Glomerular endothelial cell (primary cell): ENCODE measurements around the gene CLIP2. TPM values are rescaled to one million over a fixed set of nuclear protein-coding genes. Genes with fewer than 3 reads are reported as not detected.

Source experiments
- total RNA-seq: library from RNA; depleted of rRNA; stranded (reverse); fragments of >200 nt; gene quantifications from 2 replicates; pipeline ENCODE4 v1.2.3, GENCODE V29; 2015

CLIP2 gene
- total RNA-seq, 1 donor from 2014 or later = 73.6 TPM

Other genes starting within 250 kb of the CLIP2 start
- gene LIMK1, start 205.6 kb upstream of the CLIP2 start, total RNA-seq = 56.8 and 64.8 TPM in 2 replicates
- gene EIF4H, start 115.1 kb upstream of the CLIP2 start, total RNA-seq = 264 and 287 TPM in 2 replicates
- 0.18 and 0.19 TPM in 2 replicates for gene LAT2, start 79.4 kb upstream of the CLIP2 start, total RNA-seq
- 17.6 and 21.1 TPM in 2 replicates for gene RFC2, start 35.0 kb upstream of the CLIP2 start, total RNA-seq
- gene GTF2IRD1, start 164.5 kb downstream of the CLIP2 start, total RNA-seq = 13.6 and 13.8 TPM in 2 replicates